Smooth muscle cell of bladder (primary cell): ENCODE results near the gene L3MBTL1. TPM values are rescaled to one million over a fixed set of nuclear protein-coding genes. Genes with fewer than 3 reads are reported as not detected.

ENCODE experiments used
- total RNA-seq: library from RNA; depleted of rRNA; stranded (reverse); fragments of >200 nt; gene quantifications from 2 replicates; pipeline ENCODE4 v1.2.3, GENCODE V29; 2014

Gene L3MBTL1
- 3.6 and 4.6 TPM in 2 replicates for total RNA-seq

GRCh38 chr20:43507150-43508080 is at the start of gene L3MBTL1:
L3MBTL1 (plus strand) TSS chr20:43507697; CDS start chr20:43513504, 5,807 bp downstream.

GRCh38 chr20:43558412-43559146 is 51.1 kb downstream of the L3MBTL1 start, which contains the start of gene SGK2:
SGK2 (plus strand) TSS chr20:43559027; CDS start chr20:43566496, 7,469 bp downstream.

GRCh38 chr20:43590392-43591303 is 83.2 kb downstream of the L3MBTL1 start, which contains the start of gene IFT52:
IFT52 (plus strand) TSS chr20:43590937; CDS start chr20:43594699, 3,762 bp downstream.

Other genes starting within 250 kb of the L3MBTL1 start
- 33.0 and 50.5 TPM in 2 replicates for gene SRSF6, start 49.8 kb upstream of the L3MBTL1 start, total RNA-seq
- gene SGK2, start 51.3 kb downstream of the L3MBTL1 start, total RNA-seq, result 0.14 and 0.28 TPM in 2 replicates
- 48.6 and 50.8 TPM in 2 replicates for gene IFT52, start 83.2 kb downstream of the L3MBTL1 start, total RNA-seq
- gene MYBL2, start 159.4 kb downstream of the L3MBTL1 start, total RNA-seq, result 0.37 and 0.71 TPM in 2 replicates
- gene GTSF1L, start 219.3 kb downstream of the L3MBTL1 start, total RNA-seq, result not detected in 2 replicates